Hepatocyte (in vitro differentiated cells): ENCODE results near the gene UVSSA. TPM values are rescaled to one million over a fixed set of nuclear protein-coding genes. Genes with fewer than 3 reads are reported as not detected.
A peak's percentile ranks its signal among the peaks of the same experiment; 100 is the strongest.

ENCODE experiments used
- DNase-seq: peaks from one replicate; pipeline ENCODE4 v3.0.0-alpha.2; 2016; ENCODE audit warnings: low spot score
- H2AFZ ChIP-seq: fragments of 200-600 bp; sonication (generic); 2 replicates; pipeline ENCODE4 v1.6.0; 2016; ENCODE audit warnings: antibody characterized with exemption, mild to moderate bottlenecking
- H3K27ac ChIP-seq: fragments of 200-600 bp; sonication (generic); 2 replicates; pipeline ENCODE4 v1.5.1; 2016; ENCODE audit warnings: mild to moderate bottlenecking
- H3K27me3 ChIP-seq: fragments of 200-600 bp; sonication (generic); 2 replicates; pipeline ENCODE4 v1.6.1; 2016
- H3K36me3 ChIP-seq: fragments of 200-600 bp; sonication (generic); replicated peaks from 2 replicates; pipeline ENCODE4 v1.5.1; 2016; ENCODE audit warnings: low read depth; ENCODE audit not compliant: insufficient read depth
- H3K4me1 ChIP-seq: fragments of 200-600 bp; sonication (generic); 2 replicates; pipeline ENCODE4 v1.5.1; 2016; ENCODE audit warnings: mild to moderate bottlenecking, moderate library complexity; ENCODE audit not compliant: insufficient read depth
- H3K4me2 ChIP-seq: fragments of 200-600 bp; sonication (generic); 2 replicates; pipeline ENCODE4 v1.6.0; 2016
- H3K4me3 ChIP-seq: fragments of 200-600 bp; sonication (generic); 2 replicates; pipeline ENCODE4 v1.5.1; 2016; ENCODE audit warnings: mild to moderate bottlenecking
- H3K79me2 ChIP-seq: fragments of 200-600 bp; sonication (generic); 2 replicates; pipeline ENCODE4 v1.6.0; 2017; ENCODE audit warnings: mild to moderate bottlenecking
- H3K9me2 ChIP-seq: fragments of 200-600 bp; sonication (generic); replicated peaks from 2 replicates; pipeline ENCODE4 v1.6.0; 2017; ENCODE audit warnings: mild to moderate bottlenecking; ENCODE audit not compliant: insufficient read depth
- H3K9me3 ChIP-seq: fragments of 200-600 bp; sonication (generic); 2 replicates; pipeline ENCODE4 v1.5.1; 2016; ENCODE audit warnings: low read depth, mild to moderate bottlenecking
- H4K20me1 ChIP-seq: fragments of 200-600 bp; sonication (generic); 2 replicates; pipeline ENCODE4 v1.6.0; 2016; ENCODE audit warnings: mild to moderate bottlenecking; ENCODE audit not compliant: insufficient read depth, poor library complexity, severe bottlenecking
- CTCF ChIP-seq: fragments of 200-600 bp; sonication (generic); IDR thresholded peaks from 2 replicates; pipeline ENCODE4 v1.5.1; 2016; ENCODE audit warnings: antibody characterized with exemption, mild to moderate bottlenecking; ENCODE audit not compliant: poor library complexity
- EZH2 ChIP-seq: fragments of 200-600 bp; sonication (generic); IDR thresholded peaks from 2 replicates; pipeline ENCODE4 v1.6.1; 2016; ENCODE audit warnings: antibody characterized with exemption, mild to moderate bottlenecking, borderline replicate concordance
- EZH2phosphoT487 ChIP-seq: fragments of 200-600 bp; sonication (generic); IDR thresholded peaks from one replicate; pipeline ENCODE4 v1.6.1; 2018; ENCODE audit warnings: antibody characterized with exemption, mild to moderate bottlenecking, low read depth, moderate library complexity; ENCODE audit not compliant: unreplicated experiment, severe bottlenecking
- WGBS: methylation state at CpG from one replicate; pipeline ENCODE4 v1.1.6; 2016; ENCODE audit warnings: low lambda C conversion rate; ENCODE audit errors: missing lambda C conversion rate; 5-methylcytosine and 5-hydroxymethylcytosine counted together
- polyA plus RNA-seq: library from polyadenylated mRNA; unstranded; fragments of >200 nt; fragmentation: Nextera tagmentation; extraction: Ambion mirVana; gene quantifications from 2 replicates; pipeline ENCODE4 v1.2.1, GENCODE V29; 2016
- total RNA-seq: library from RNA; depleted of rRNA; stranded (reverse); fragments of >200 nt; gene quantifications from 2 replicates; pipeline ENCODE4 v1.2.3, GENCODE V29; 2014

The UVSSA gene
- total and polyA plus RNA-seq, 2 experiments from 2014 or later: 10.6 to 11.0 TPM

GRCh38 chr4:1340181-1340747 lies 6.7 kb upstream of the UVSSA start:
- Histone ChIP-seq H3K9me3 (no peaks in the 10 kb centered on the region), H3K27ac (no peak overlapping the region), H2AFZ (no peak overlapping the region), H4K20me1 (no peaks in the 10 kb centered on the region), H3K4me3 (no peak overlapping the region), H3K27me3 (no peaks in the 10 kb centered on the region), H3K4me2 (no peak overlapping the region), H3K4me1 (peaks cover 4% of the 10 kb centered on the region), H3K9me2 (no peaks in the 10 kb centered on the region), H3K79me2 (peaks cover 16% of the 10 kb centered on the region), H3K36me3 (no peaks in the 10 kb centered on the region)
- WGBS: 96% methylated on average over 23 of the region's 29 CpGs
- DNase-seq: no peak
- TF ChIP-seq CTCF (no peak), EZH2phosphoT487 (no peak), EZH2 (no peak)

GRCh38 chr4:1340861-1341260 lies 6.1 kb upstream of the UVSSA start:
- Histone ChIP-seq H3K4me3 (no peak overlapping the region), H3K9me3 (no peaks in the 10 kb centered on the region), H3K4me2 (no peak overlapping the region), H3K36me3 (no peaks in the 10 kb centered on the region), H3K27me3 (no peaks in the 10 kb centered on the region), H3K27ac (no peak overlapping the region), H3K4me1 (peaks cover 4% of the 10 kb centered on the region), H3K79me2 (peaks cover 16% of the 10 kb centered on the region), H2AFZ (no peak overlapping the region), H4K20me1 (no peaks in the 10 kb centered on the region), H3K9me2 (no peaks in the 10 kb centered on the region)
- DNase-seq: no peak
- WGBS: 97% methylated on average over 20 of the region's 20 CpGs
- no peak for TF ChIP-seq EZH2phosphoT487
- no peak for TF ChIP-seq EZH2
- no peak for TF ChIP-seq CTCF

- Histone ChIP-seq H3K79me2 (peaks cover 16% of the 10 kb centered on the region), H3K4me1 (peaks cover 4% of the 10 kb centered on the region), H2AFZ (no peak overlapping the region), H3K9me3 (no peaks in the 10 kb centered on the region), H3K4me3 (no peak overlapping the region), H3K4me2 (no peak overlapping the region), H4K20me1 (no peaks in the 10 kb centered on the region), H3K36me3 (no peaks in the 10 kb centered on the region), H3K9me2 (no peaks in the 10 kb centered on the region), H3K27me3 (no peaks in the 10 kb centered on the region), H3K27ac (no peak overlapping the region)
- no peak for DNase-seq
- whole genome bisulfite sequencing: 92% methylated on average over 1 of the region's 1 CpG
- TF ChIP-seq EZH2: no peak
- no peak for TF ChIP-seq CTCF
- TF ChIP-seq EZH2phosphoT487: no peak
Measured at GRCh38 chr4:1342003-1342402, 5.0 kb upstream of the UVSSA start.

GRCh38 chr4:1344696-1345095 lies 2.3 kb upstream of the UVSSA start:
- Histone ChIP-seq H3K9me2 (no peaks in the 10 kb centered on the region), H3K4me2 (peak overlapping the region; percentile 87), H3K27me3 (no peaks in the 10 kb centered on the region), H3K4me3 (no peak overlapping the region), H2AFZ (no peak overlapping the region), H3K79me2 (peaks cover 36% of the 10 kb centered on the region), H3K9me3 (no peaks in the 10 kb centered on the region), H4K20me1 (no peaks in the 10 kb centered on the region), H3K4me1 (peaks cover 16% of the 10 kb centered on the region), H3K27ac (peak overlapping the region; percentile 96), H3K36me3 (no peaks in the 10 kb centered on the region)
- TF ChIP-seq CTCF (no peak), EZH2phosphoT487 (no peak), EZH2 (no peak)
- WGBS: 80% methylated on average over 11 of the region's 12 CpGs
- DNase-seq: no peak
